Brain pericyte (primary cell): ENCODE measurements around the gene CBX4.

Source experiments
- DNase-seq: peaks from one replicate; pipeline ENCODE4 v3.0.0-alpha.2; 2012; ENCODE audit warnings: low read depth, low spot score

The CBX4 gene

DNA sequence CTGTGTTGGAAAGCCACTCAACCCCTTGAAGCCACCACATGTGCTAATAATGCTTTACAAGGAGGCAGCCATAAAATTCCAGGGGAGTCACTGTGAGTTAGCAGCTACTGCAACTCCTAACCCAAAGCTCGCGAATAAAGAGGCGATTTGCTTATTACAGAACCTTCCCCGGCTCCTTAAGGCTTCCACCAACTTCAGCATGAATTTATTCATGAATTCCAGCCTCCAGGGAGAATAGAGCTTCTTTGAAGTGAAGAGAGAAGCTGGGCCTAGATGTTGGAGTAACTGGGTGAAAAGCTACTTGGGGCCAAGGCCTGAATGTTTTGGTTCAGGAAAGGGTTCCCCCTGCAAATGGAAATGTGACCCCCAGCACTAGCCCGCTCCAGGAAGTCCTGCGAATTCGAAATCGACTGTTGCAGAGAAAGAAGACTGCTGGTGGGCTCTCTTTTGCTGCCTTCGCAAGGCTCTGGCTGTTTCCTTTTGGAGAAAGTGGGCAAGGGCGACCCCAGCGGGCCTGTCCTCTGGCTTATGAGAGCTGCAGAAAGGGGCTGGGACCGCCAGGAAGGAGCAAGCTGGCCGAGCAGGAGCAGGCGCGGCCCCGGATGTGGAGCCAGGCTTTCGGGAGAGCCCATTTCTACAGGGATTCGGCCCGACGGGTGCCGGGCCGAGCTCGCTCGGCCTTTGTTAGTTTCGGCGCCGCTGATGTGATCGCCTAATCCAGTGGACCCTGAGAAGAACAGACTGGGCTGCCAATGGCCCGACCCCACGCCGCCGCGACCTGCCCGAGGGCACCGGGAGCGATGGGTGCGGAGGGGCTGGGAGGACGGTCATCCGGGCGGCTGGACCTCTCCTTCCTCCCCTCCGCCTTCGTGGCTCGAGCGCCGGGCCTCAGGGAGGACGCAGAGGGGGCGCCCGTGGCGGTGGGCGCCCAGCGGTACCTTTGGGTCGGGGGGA, 50.0 kb downstream of the CBX4 start:
- DNase-seq = no peak

DNA sequence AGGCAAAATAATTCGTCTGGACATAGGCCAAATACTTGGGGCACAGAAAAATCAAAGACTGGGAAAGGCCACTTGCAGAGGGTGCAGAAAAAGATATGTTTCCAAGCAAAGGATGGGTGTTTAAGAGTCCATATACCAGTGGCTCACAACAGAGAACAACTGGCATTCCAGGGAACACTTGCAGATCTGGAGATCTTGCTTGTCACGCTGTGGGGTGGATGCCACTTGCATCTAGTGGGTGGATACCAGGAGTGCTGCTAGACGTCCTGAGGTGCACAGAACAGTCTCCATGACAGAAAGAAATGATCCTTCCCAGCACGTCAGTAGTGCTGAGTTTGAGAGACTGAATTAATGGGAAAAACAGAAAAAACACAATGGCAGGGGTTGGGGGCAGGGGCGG, 50.8 kb downstream of the CBX4 start:
- no peak for DNase-seq

DNA sequence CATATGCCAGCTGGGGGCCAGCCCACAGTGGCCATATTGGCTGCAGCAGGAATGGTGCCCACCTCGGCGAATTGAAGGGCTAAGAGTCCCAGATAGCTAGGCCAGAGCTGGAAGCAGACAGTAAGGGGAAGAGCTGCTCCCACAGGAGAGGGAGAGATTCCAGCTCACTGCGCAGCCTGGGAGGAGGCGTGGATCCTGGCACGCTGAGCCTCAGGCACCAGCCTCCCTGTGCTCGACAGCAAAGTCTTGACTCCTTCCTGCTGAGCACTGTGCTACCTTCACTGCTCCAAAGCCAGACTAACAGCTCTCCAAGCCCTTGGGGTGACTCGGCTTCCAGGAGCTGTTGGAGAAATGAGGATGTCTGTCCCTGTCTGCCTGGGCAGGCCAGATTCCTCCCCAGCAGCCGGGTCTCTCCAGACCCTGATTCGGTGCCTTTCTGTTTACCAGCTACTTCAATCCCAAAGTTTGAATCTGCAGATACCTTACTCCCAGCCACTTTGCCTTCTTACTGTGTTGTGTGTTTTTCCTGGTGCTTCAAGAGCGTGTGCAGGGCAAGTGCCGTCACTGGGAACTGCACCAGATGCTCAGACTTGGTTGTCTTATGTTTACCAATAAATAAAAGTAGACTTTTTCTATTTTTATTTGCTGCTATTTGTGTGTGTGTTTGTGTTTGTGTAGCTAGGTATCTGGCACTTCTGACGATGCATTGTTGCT, 52.2 kb downstream of the CBX4 start:
- no peak for DNase-seq

- DNase-seq = no peak
Observed at GRCh38 chr17:79785900-79786810, 53.1 kb downstream of the CBX4 start.

GRCh38 chr17:79785017-79785899, 54.0 kb downstream of the CBX4 start:
- DNase-seq = no peak

- DNase-seq = no peak
Observed at GRCh38 chr17:79784353-79785016, 54.8 kb downstream of the CBX4 start.

DNA sequence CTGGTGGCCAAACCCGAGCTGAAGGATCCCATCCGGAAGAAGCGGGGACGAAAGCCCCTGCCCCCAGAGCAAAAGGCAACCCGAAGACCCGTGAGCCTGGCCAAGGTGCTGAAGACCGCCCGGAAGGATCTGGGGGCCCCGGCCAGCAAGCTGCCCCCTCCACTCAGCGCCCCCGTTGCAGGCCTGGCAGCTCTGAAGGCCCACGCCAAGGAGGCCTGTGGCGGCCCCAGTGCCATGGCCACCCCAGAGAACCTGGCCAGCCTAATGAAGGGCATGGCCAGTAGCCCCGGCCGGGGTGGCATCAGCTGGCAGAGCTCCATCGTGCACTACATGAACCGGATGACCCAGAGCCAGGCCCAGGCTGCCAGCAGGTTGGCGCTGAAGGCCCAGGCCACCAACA, 55.3 kb downstream of the CBX4 start:
- no peak for DNase-seq
